Loucy (cell line): ENCODE measurements around the gene CENPL.

Experiments
- CTCF ChIP-seq: fragments of 200-600 bp; sonication (generic); conservative IDR thresholded peaks from 2 replicates; pipeline ENCODE4 v1.5.1; 2014; ENCODE audit warnings: mild to moderate bottlenecking, antibody characterized with exemption, low read length
- EZH2phosphoT487 ChIP-seq: fragments of 200-600 bp; IDR thresholded peaks from 2 replicates; pipeline ENCODE4 v1.6.1; 2018; ENCODE audit warnings: antibody characterized with exemption, mild to moderate bottlenecking, moderate library complexity, borderline replicate concordance

GRCh38 chr1:173864179-173864867, 39.6 kb upstream of the CENPL start:
- no peak for TF ChIP-seq CTCF
- TF ChIP-seq EZH2phosphoT487 = no peak
